D721Med (cell line): ENCODE measurements around the gene CD5L.

Source experiments
- DNase-seq: peaks from one replicate; pipeline ENCODE4 v3.0.0; 2011; ENCODE audit warnings: low spot score; ENCODE audit not compliant: insufficient read length
- FAIRE-seq: peaks from 2 replicates; lab custom pipeline; 2011; peaks lifted over from hg19 to GRCh38; lab: Jason Lieb, UNC
- CTCF ChIP-seq: IDR thresholded peaks from 2 replicates; pipeline ENCODE4 v1.5.1; 2012; ENCODE audit warnings: mild to moderate bottlenecking, control low read depth; ENCODE audit not compliant: insufficient read depth; ENCODE audit errors: missing control alignments

Gene CD5L

DNA sequence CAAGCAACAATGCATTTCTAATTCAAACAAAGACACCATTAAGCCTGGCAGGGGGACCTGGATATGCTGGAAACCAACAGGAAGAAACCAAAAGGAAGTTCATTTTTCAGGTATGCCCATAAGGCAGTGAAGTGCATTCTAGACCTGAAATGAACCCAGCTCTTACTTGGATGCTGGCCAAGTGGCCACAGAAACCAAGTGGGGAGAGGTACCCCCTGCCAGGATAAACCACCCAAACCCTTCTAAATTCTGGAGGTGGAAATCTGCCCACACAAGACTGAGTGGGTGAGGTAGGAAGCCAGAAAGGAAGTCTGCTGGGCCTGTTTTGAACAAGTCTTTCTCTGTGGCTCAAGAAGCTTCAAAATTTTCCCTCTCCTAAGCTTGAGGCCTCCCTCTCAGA is 2.6 kb downstream of the CD5L start:
- FAIRE-seq, result no peak
- DNase-seq, result no peak
- TF ChIP-seq CTCF, result no peak

- FAIRE-seq, result no peak
Measured at GRCh38 chr1:157834430-157834829, 7.2 kb downstream of the CD5L start.

DNA sequence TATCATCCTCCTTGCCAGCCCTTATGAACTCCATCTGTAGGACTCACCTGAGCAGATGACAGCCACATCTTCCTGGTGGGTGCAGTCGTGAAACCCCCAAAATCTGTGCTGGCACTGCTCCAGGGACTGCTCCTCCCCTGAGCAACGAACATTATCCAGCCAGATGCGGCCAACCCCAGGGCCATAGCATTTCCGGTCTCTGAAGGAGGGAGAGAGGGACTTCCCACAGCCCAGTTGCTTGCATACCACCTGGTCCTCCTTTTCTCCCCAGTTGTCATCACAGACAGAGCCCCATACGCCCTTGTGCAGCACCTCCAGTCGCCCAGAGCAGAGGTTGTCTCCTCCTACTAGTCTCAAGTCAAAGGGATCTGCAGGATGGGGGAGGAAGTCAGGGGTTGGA is 8.5 kb downstream of the CD5L start:
- DNase-seq, result no peak
- FAIRE-seq, result no peak
- no peak for TF ChIP-seq CTCF

More at GRCh38 chr1:157834430-157834829, 7.2 kb downstream of the CD5L start:
- TF ChIP-seq CTCF, result no peak
- DNase-seq, result no peak

GRCh38 chr1:157831968-157832626 is 9.5 kb downstream of the CD5L start:
- TF ChIP-seq CTCF, result no peak
- FAIRE-seq, result no peak

DNA sequence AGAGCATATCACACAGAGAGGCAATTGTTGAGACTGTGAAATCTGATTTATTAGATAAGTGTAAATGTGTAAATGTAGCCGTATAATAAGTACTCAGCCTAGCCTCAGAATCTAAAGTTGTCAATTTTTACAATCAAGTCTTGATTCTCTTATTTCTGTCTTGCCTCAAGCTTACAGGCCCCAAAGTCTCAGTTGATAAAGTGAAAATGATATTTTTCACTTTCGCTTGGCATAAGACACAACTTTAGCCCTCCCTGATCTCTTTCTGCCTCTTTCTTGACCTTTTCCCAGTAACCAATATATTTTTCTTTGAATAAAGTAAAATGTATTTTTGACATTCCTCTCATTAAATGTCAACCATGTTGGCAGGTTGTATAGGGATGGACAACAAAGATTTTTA is 10.7 kb downstream of the CD5L start:
- FAIRE-seq (no peak), DNase-seq (no peak)
- TF ChIP-seq CTCF, result no peak

More at GRCh38 chr1:157831968-157832626, 9.5 kb downstream of the CD5L start:
- no peak for DNase-seq

- DNase-seq (no peak), FAIRE-seq (no peak)
- TF ChIP-seq CTCF, result no peak
Measured at GRCh38 chr1:157829711-157830110, 11.9 kb downstream of the CD5L start.

DNA sequence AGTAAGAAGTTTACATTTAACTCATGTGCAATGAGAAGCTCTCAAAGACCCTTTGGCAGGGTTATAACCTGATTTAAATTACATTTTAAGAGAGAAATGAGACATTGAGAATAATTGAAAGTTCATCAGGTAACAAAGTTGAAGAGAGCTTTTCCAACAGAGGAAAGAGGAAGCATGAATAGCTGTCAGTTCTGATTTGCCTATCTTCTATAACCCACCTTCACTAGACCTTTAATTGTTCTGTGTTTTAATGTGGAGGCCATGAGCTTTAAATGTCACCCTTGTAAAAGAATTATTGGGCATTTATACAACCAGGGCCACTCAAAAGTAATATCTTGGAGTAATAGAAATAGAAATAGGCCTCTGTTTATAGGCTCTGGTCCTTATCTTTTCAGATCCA is 12.4 kb downstream of the CD5L start:
- DNase-seq, result no peak
- TF ChIP-seq CTCF, result no peak

More for the DNA sequence above, 12.4 kb downstream of the CD5L start:
- FAIRE-seq, result no peak
